Stimulated activated naive CD4-positive, alpha-beta T cell (primary cell): ENCODE results near the gene SOHLH1.

ENCODE experiments used
- DNase-seq, 6 experiments: peaks; one replicate each; lab custom pipeline; 2025; lab: John Stamatoyannopoulos, UW

The SOHLH1 gene

DNA sequence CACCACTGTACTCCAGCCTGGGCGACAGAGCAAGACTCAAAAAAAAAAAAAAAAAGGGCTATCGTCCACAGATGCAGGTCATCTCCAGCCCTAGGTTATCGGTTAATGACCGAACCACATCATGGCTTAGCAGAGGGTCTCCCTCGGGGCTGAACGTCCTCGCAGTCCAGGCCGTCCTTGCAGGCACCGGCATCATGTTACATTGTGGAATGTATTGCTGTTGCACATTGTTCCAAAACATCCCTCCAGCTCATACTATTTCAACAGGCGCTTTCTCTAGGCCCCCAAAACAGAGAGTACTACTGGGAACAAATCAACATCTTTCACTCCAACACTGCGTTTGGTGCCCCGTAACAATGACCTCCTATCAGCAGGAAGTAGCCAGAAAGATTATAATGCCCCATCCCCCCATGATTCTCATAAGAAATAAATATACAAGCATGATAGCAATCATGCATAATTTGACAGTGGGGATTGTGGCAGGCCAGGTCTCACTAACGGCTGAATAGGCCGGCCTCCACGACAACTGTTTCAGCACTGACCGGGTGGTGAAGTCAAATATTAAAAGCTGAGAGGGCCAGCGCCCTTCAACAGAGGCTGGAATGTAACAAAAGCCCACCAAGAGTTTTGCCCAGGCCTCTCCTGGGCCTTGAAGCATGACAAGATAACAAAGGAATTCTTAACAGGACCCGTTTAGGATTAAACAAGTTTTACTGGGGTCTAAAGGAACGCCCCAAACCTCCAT is 37.3 kb downstream of the SOHLH1 start:
- DNase-seq, result no peak

DNA sequence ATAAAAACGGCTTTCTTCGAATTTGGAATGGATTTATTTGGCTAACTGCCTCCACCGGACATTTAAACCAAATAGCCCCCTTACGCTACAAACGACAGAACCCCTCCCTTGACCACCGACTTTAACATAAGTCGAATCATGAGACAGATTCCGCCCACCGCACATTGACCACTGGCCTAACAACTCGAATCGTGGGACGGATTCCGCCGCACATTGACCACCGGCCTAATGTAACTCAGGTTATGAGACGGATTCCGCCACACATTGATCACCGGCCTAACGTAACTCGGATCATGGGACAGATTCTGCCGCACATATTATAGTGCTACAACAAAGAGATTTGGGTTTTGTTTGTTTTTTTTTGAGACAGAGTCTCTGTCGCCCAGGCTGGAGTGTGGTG is 38.9 kb downstream of the SOHLH1 start:
- no peak for DNase-seq

DNA sequence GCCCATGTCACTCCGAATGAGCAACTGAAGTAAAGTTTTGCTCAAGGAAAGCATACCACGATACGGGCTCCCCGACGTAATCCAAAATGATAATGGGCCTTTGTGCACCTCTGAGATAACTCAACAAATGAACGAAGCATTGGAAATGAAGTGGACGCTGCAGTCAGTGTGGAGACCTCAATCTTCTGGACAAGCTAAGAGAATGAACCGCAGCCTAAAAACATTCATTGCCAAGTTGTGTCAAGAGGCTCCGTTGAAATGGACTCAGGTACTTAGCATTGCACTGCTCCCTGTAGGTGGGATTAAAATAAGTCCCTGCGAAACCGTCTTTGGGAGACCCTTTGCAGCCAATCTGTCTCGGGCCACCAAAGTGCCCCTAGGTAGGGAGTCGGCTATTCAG is 40.0 kb downstream of the SOHLH1 start:
- DNase-seq, result no peak

DNA sequence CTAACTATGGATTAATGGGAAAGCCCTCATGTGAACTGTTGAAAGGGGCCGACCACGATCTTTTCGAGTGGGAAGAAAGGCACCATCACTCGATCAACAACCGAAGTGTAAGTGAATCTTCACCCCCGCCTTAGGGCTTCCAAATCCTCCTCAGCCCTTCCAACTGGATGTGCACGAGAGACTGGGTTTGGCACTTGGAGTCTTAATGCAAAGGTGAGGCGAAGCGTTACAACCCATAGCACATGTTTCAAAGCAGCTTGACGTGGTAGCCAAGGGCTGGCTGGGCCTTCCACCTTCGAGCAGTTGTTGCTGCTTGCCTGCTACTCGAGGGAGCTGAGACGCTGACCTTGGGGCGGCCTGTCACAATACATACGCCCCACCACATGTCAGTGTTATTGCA is 41.9 kb downstream of the SOHLH1 start:
- DNase-seq, result no peak

DNA sequence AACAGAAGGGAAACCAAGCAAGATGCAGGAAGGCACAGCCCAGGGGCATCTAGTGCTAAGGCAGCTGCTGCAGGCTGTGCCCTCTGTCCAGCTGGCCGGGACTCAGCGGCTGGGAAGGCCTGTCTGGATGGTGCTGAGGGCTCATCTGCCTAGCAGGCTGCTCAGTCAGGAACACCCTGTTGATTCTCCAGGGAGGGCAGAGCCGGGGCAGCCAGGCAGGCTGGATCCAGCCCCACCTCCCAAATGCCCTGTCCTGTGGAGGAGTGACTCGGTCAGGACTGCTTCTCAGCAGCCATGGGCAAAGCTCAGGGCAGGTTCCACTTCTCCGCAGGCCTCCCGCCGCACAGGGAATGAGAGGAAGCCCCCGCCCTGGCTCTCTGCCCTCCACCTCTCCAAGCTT is 44.0 kb downstream of the SOHLH1 start:
- no peak for DNase-seq

DNA sequence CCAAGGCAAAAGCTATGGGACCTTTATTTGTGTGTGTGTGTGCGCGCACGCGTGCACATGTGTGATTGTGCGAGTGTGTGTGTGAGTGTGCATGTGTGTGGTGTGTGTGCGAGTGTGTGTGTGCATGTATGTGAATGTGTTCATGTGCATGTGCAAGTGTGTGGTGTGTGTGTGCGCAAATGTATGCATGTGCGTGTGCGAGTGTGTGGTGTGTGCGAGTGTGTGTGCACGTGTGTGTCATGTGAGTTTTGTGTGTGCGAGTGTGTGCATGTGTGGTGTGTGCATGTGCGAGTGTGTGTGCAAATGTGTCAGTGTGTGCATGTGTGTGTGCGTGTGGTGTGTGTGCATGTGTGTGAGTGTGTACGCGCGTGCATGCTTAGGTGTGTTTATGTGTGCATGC is 48.9 kb downstream of the SOHLH1 start:
- DNase-seq, result no peak

DNA sequence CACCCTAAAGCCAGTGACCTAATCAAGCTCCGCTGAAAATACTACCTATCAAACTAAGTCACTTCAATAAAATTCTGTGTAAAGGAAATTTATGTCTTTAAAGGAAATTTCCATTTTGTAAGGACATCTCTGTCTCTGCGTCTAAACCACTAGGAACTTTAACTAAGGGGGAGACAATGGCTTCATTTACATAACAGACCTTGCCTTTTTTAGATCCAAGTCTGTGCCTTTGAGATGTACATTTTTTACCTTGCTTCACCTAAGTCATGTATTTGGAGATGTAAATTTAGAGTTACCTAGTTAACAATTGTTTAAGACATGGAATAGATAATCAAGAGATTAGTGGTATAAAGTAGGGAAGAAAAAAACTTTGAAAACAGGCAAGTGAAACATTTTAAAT is 49.8 kb downstream of the SOHLH1 start:
- no peak for DNase-seq

DNA sequence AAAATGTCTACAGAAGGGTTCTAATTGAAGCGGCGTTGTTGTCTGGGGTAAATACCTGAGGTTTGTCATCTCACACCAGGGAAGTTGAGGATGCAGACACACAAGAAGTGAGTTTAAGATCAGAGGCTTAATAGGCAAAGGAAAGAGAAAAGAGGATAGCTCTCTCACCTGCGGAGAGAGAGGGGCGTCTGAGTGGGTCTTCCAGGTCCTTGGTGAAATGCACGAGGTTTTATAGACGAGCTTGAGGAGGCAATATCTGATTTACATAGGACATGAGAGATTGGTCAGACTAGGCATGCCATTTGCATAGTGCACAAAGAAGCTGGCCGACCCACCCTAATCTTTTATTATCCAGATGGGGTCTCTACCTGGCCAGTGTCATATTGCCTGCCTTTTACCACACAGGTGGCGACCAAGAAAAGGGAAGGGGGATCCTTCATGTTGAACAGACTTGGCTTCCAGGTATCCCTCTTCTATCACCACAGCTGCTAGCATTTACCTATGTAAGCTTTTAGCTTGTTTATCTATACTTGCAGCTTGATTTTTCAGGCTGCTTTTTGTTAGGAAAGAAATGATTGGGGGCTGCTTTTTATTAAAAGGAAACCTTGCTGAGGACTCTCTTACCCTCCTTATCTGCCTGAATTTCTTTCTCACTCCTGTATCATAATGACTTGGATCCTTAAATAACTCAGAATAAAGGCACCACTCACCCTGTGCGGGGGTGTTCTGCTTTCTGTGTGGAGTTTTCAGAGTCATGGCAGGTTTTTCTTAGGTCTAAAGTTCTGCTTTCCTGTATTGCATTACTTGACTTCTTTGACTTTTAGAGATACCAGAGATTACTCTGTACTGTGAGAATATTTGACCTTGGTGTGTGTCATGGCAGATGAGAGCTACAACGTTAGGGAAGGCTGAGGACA is 50.5 kb downstream of the SOHLH1 start:
- DNase-seq, result no peak

DNA sequence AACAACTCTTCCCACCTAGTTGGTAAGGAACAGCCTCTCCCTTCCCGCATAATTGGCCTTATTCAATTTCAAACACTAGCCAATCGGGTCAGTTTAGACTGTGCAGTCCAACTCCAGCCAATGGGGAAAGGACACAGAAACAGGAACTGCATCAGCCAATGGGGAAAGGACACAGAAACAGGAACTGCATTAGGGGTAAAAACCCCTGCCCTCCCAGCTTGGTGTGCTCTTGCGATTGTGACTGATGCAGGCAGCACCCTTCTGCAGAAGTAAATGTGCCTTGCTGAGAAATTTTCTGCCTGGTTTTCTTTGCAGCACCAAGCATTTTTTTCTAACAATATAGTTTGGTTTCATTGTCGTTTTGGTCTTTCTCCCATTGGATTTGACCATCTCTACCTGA is 51.4 kb downstream of the SOHLH1 start:
- DNase-seq, result no peak

DNA sequence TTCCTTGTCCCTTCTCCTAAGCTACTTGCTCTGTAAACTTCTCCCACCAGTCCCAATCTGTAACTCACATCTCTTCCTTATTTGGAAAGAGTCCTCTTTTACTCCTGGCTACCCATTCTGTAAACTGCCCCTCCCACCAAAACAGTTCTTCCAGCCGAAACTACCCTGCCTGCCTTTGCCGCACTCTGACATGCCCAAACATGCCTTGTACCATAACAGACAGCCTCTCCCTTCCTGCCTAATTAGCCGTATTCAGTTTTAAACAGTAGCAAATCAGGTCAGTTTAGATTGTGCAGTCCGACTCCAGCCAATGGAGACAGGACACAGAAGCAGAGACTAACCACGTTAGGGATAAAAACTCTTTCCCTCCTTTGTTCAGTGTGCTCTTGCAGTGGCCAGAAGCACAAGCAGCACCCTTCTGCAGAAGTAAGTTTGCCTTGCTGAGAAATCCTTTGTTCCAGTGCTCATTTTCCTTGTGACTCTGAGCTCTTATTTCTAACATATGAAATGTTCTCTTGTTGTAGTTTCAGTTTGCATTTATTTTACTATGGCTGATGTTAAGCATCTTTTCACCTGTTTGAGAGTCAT is 54.6 kb downstream of the SOHLH1 start:
- DNase-seq, result no peak
